Measurements from ENCODE around the gene MMP8.
A peak's percentile ranks its signal among the peaks of the same experiment; 100 is the strongest.

The MMP8 gene

GRCh38 chr11:102666331-102666957 is 58.3 kb downstream of the MMP8 start:
- DNase-seq (ENCODE audit: low spot score), result peak; percentile 48
- in situ Hi-C loops (cut with MboI; ENCODE audit: low sequenced_read_pairs, unreplicated experiment), result no loop called here
- TF ChIP-seq CTCF (IDR thresholded peaks at IDR 0.05; ENCODE audit: borderline replicate concordance, control extremely low read depth, extremely low read depth, insufficient read depth, missing control alignments), result peak; percentile 61

GRCh38 chr11:102664001-102664752 is 60.6 kb downstream of the MMP8 start:
- in situ Hi-C loops (cut with MboI; ENCODE audit: low sequenced_read_pairs, unreplicated experiment), result no loop called here
- peak; percentile 50 for TF ChIP-seq CTCF (IDR thresholded peaks at IDR 0.05; ENCODE audit: borderline replicate concordance, control extremely low read depth, extremely low read depth, insufficient read depth, missing control alignments)
- DNase-seq (ENCODE audit: low spot score), result no peak

- in situ Hi-C loops (cut with MboI; ENCODE audit: low sequenced_read_pairs, unreplicated experiment), result no loop called here
- TF ChIP-seq CTCF (IDR thresholded peaks at IDR 0.05; ENCODE audit: borderline replicate concordance, control extremely low read depth, extremely low read depth, insufficient read depth, missing control alignments), result no peak
- no peak for DNase-seq (ENCODE audit: low spot score)
Measured at GRCh38 chr11:102662607-102663006, 62.1 kb downstream of the MMP8 start.

Data from GM13976 (cell line).